IMR-90 (cell line): ENCODE results near the gene ADAMTS6. TPM values are rescaled to one million over a fixed set of nuclear protein-coding genes. Genes with fewer than 3 reads are reported as not detected.

ENCODE experiments used
- ATAC-seq: fragments of 200-7000 bp; cut with Tn5 transposase; 2 replicates; pipeline ENCODE4 v1.9.1; 2020; ENCODE audit warnings: low read depth, mild to moderate bottlenecking, moderate library complexity
- BruUV-seq: library from RNA; stranded (reverse); fragments of 400-500 nt; replicated peaks from 2 replicates; lab custom pipeline; 2021; lab: Mats Ljungman, UMichigan
- CTCF ChIA-PET: fragments of 300-600 bp; formaldehyde crosslinking; extraction: SDS; loops from one replicate; lab custom pipeline; 2021; ENCODE audit warnings: antibody characterized with exemption; lab: Yijun Ruan, JAX
- POLR2A ChIA-PET: fragments of 300-600 bp; sonication (Branson Sonifier 250); formaldehyde crosslinking; loops from one replicate; lab custom pipeline; 2022; ENCODE audit warnings: antibody characterized with exemption; ENCODE audit not compliant: unreplicated experiment; lab: Charles Lee
- DNase-seq: peaks from one replicate; pipeline ENCODE4 v3.0.0; 2013
- H2AFZ ChIP-seq: replicated peaks from 2 replicates; pipeline ENCODE3; 2013; ENCODE audit warnings: low read length, mild to moderate bottlenecking; ENCODE audit not compliant: poor library complexity
- H2AK5ac ChIP-seq: 2 replicates; pipeline ENCODE4 v1.6.1; 2013; ENCODE audit warnings: low read depth, low read length, inconsistent platforms
- H2AK9ac ChIP-seq: replicated peaks from 2 replicates; pipeline ENCODE3; 2013; ENCODE audit warnings: mild to moderate bottlenecking, low read depth, low read length, moderate library complexity; ENCODE audit not compliant: poor library complexity
- H2BK120ac ChIP-seq: 2 replicates; pipeline ENCODE4 v1.6.1; 2013; ENCODE audit warnings: low read depth, low read length, inconsistent platforms
- H2BK15ac ChIP-seq: 3 replicates; pipeline ENCODE4 v1.6.1; 2013; ENCODE audit warnings: low read depth, low read length, inconsistent platforms
- H2BK20ac ChIP-seq: 2 replicates; pipeline ENCODE4 v1.6.1; 2013; ENCODE audit warnings: low read depth, mild to moderate bottlenecking, inconsistent platforms, low read length, moderate library complexity
- H2BK5ac ChIP-seq: 2 replicates; pipeline ENCODE4 v1.6.1; 2013; ENCODE audit warnings: mild to moderate bottlenecking, low read depth, low read length, inconsistent platforms; ENCODE audit not compliant: poor library complexity, severe bottlenecking
- H3K14ac ChIP-seq: replicated peaks from 2 replicates; pipeline ENCODE4 v1.6.1; 2013; ENCODE audit warnings: low read depth, low read length, inconsistent platforms
- H3K18ac ChIP-seq: 2 replicates; pipeline ENCODE4 v1.6.1; 2013; ENCODE audit warnings: low read depth, low read length, control low read depth
- H3K23ac ChIP-seq: 2 replicates; pipeline ENCODE4 v1.6.1; 2013; ENCODE audit warnings: low read depth, low read length, inconsistent platforms
- H3K27ac ChIP-seq: 2 replicates; pipeline ENCODE4 v1.5.1; 2013; ENCODE audit warnings: mild to moderate bottlenecking, control low read depth, low read length; ENCODE audit not compliant: insufficient read depth
- H3K27me3 ChIP-seq: 2 replicates; pipeline ENCODE4 v1.6.1; 2013; ENCODE audit warnings: low read length; ENCODE audit not compliant: control insufficient read depth, insufficient read depth
- H3K36me3 ChIP-seq: 2 replicates; pipeline ENCODE4 v1.6.1; 2013; ENCODE audit warnings: low read length, mixed read lengths; ENCODE audit not compliant: control insufficient read depth, insufficient read depth
- H3K4ac ChIP-seq: 2 replicates; pipeline ENCODE4 v1.6.1; 2013; ENCODE audit warnings: low read depth, low read length, inconsistent platforms
- H3K4me1 ChIP-seq: 2 replicates; pipeline ENCODE4 v1.6.1; 2013; ENCODE audit warnings: low read length, mixed read lengths; ENCODE audit not compliant: control insufficient read depth, insufficient read depth
- H3K4me2 ChIP-seq: 2 replicates; pipeline ENCODE4 v1.6.1; 2013; ENCODE audit warnings: low read depth, mild to moderate bottlenecking, control low read depth, low read length, moderate library complexity
- H3K4me3 ChIP-seq: 2 replicates; pipeline ENCODE4 v1.5.1; 2013; ENCODE audit warnings: low read depth, mild to moderate bottlenecking, control low read depth, low read length, moderate library complexity; ENCODE audit not compliant: insufficient read depth
- H3K56ac ChIP-seq: 2 replicates; pipeline ENCODE4 v1.6.1; 2013; ENCODE audit warnings: low read length, inconsistent platforms; ENCODE audit not compliant: insufficient read depth; ENCODE audit errors: extremely low read depth
- H3K79me1 ChIP-seq, 2 experiments: 2 replicates each; pipeline ENCODE4 v1.6.1; 2013; ENCODE audit warnings: low read length in 2 of 2, inconsistent platforms in 1 of 2, low read depth in 1 of 2
- H3K9ac ChIP-seq: 2 replicates; pipeline ENCODE4 v1.6.1; 2013; ENCODE audit warnings: low read depth, low read length, control low read depth
- H3K9me1 ChIP-seq: 2 replicates; pipeline ENCODE4 v1.6.1; 2013; ENCODE audit warnings: low read length, inconsistent platforms; ENCODE audit not compliant: insufficient read depth
- H3K9me3 ChIP-seq: 2 replicates; pipeline ENCODE4 v1.6.1; 2013; ENCODE audit warnings: low read length; ENCODE audit not compliant: control insufficient read depth, insufficient read depth
- H4K20me1 ChIP-seq: 2 replicates; pipeline ENCODE4 v1.6.1; 2013; ENCODE audit warnings: low read length, inconsistent platforms; ENCODE audit not compliant: insufficient read depth
- H4K5ac ChIP-seq: 2 replicates; pipeline ENCODE4 v1.6.1; 2013; ENCODE audit warnings: mild to moderate bottlenecking, low read depth, low read length, control low read depth
- H4K8ac ChIP-seq, 2 experiments: 2 replicates each; pipeline ENCODE4 v1.6.1; 2013; ENCODE audit warnings: low read depth in 2 of 2, low read length in 2 of 2, control low read depth in 1 of 2, inconsistent platforms in 1 of 2
- H4K91ac ChIP-seq: 2 replicates; pipeline ENCODE4 v1.6.1; 2013; ENCODE audit warnings: low read depth, low read length, inconsistent platforms; ENCODE audit not compliant: insufficient read depth
- BHLHE40 ChIP-seq: fragments of 150-350 bp; IDR thresholded peaks from 2 replicates; pipeline ENCODE4 v1.6.1; 2016; ENCODE audit warnings: mild to moderate bottlenecking, low read depth, low read length
- CHD1 ChIP-seq: IDR thresholded peaks from 2 replicates; pipeline ENCODE4 v1.6.1; 2012; ENCODE audit warnings: low read depth, low read length, improper control_type of control experiment
- FOS ChIP-seq: fragments of 150-350 bp; IDR thresholded peaks from 2 replicates; pipeline ENCODE4 v1.6.1; 2016; ENCODE audit warnings: low read depth, low read length
- MAFK ChIP-seq: IDR thresholded peaks from 2 replicates; pipeline ENCODE4 v1.6.1; 2012; ENCODE audit warnings: low read depth, low read length, improper control_type of control experiment
- MAZ ChIP-seq: IDR thresholded peaks from 2 replicates; pipeline ENCODE4 v1.6.1; 2012; ENCODE audit warnings: low read depth, mild to moderate bottlenecking, low read length, improper control_type of control experiment, moderate library complexity, borderline replicate concordance
- MXI1 ChIP-seq: IDR thresholded peaks from 2 replicates; pipeline ENCODE4 v1.6.1; 2012; ENCODE audit warnings: low read depth, mild to moderate bottlenecking, low read length, moderate library complexity, borderline replicate concordance
- NFE2L2 ChIP-seq: fragments of 150-350 bp; IDR thresholded peaks from 2 replicates; pipeline ENCODE4 v1.6.1; 2016; ENCODE audit warnings: low read depth, mild to moderate bottlenecking, low read length
- RAD21 ChIP-seq: IDR thresholded peaks from 2 replicates; pipeline ENCODE4 v1.6.1; 2012; ENCODE audit warnings: low read length, improper control_type of control experiment
- RCOR1 ChIP-seq: IDR thresholded peaks from 2 replicates; pipeline ENCODE4 v1.6.1; 2012; ENCODE audit warnings: mild to moderate bottlenecking, low read length, improper control_type of control experiment; ENCODE audit not compliant: insufficient replicate concordance
- RFX5 ChIP-seq: IDR thresholded peaks from 2 replicates; pipeline ENCODE4 v1.8.0; 2012; ENCODE audit warnings: low read depth, mild to moderate bottlenecking, low read length, moderate library complexity
- SMC3 ChIP-seq: fragments of 150-350 bp; IDR thresholded peaks from 2 replicates; pipeline ENCODE4 v1.6.1; 2016; ENCODE audit warnings: low read depth, mild to moderate bottlenecking, antibody characterized with exemption, low read length, moderate library complexity
- WGBS, 2 experiments: methylation state at CpG; one replicate each; pipeline versions ENCODE4 v1.1.5 to v1.1.7; 2013; ENCODE audit warnings: missing lambda C conversion rate in 2 of 2; ENCODE audit not compliant: insufficient read length in 1 of 2; ENCODE audit errors: extremely low coverage in 2 of 2; 5-methylcytosine and 5-hydroxymethylcytosine counted together
- dilution Hi-C: fragments of 300-500 bp; cut with HindIII; formaldehyde crosslinking; loops from one replicate; pipeline ENCODE4 v1.14.3; 2018; ENCODE audit warnings: low sequenced_read_pairs; ENCODE audit not compliant: unreplicated experiment
- in situ Hi-C: fragments of 300-500 bp; cut with MboI; formaldehyde crosslinking; loops from 3 replicates; pipeline ENCODE4 v1.14.3; 2019; ENCODE audit warnings: low sequenced_read_pairs, inconsistent platforms, mixed read lengths
- intact Hi-C: fragments of 100-400 bp; cut with micrococcal nuclease; formaldehyde crosslinking; loops from 2 replicates; pipeline ENCODE4 v1.10.0; 2022
- polyA plus RNA-seq, 3 experiments: library from polyadenylated mRNA; depleted of rRNA; stranded (reverse); fragments of >200 nt; gene quantifications; 2 replicates each; pipeline ENCODE4 v1.2.3, GENCODE V29; 2012; ENCODE audit warnings: low replicate concordance in 1 of 3
- total RNA-seq: library from RNA; depleted of rRNA; stranded (reverse); fragments of >200 nt; gene quantifications from 2 replicates; pipeline ENCODE4 v1.2.3, GENCODE V29; 2012
- TF ChIP-seq, protein P1 (sequence below): fragments of 150-350 bp; IDR thresholded peaks from 2 replicates; pipeline ENCODE4 v1.6.1; 2016; ENCODE audit warnings: low read depth, mild to moderate bottlenecking, low read length, moderate library complexity, borderline replicate concordance
- TF ChIP-seq, protein P2 (sequence below): conservative IDR thresholded peaks from 2 replicates; pipeline ENCODE4 v1.5.1; 2012; ENCODE audit warnings: mild to moderate bottlenecking, low read depth, low read length, improper control_type of control experiment
- TF ChIP-seq, protein P3 (sequence below): fragments of 150-350 bp; IDR thresholded peaks from 2 replicates; pipeline ENCODE4 v1.6.1; 2017; ENCODE audit warnings: mild to moderate bottlenecking, antibody characterized with exemption, low read length, low read depth

ADAMTS6 gene
- total and polyA plus RNA-seq, 2 of the 4 experiments (the other 2 are of a cell fraction) = 23.9 to 173 TPM

DNA sequence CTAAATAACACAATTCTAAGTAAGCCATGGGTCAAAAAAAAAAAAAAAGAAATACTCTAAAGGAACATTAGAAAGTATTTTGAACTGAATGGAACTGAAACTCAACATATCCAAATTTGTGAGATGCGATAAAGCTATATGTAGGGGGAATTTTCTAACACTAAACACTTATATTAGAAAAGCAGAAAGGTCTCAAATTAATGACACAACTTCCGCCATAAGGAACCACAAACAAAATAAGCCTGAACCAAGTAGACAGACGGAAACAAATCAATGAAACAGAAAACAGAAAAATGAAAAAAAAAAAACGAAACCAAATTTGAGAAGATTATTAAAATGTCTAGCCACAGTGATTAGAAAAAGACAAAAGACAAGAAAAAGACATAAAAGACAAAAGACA is 39.9 kb downstream of the ADAMTS6 start:
- ChIA-PET CTCF (no interaction called here), POLR2A (no interaction called here)
- Histone ChIP-seq H3K9me1 (no peaks in the 10 kb centered on the region), H3K18ac (no peak overlapping the region), H4K20me1 (no peaks in the 10 kb centered on the region), H3K4me3 (no peak overlapping the region), H3K9ac (no peak overlapping the region), H2BK15ac (no peak overlapping the region), H3K36me3 (peaks cover 3% of the 10 kb centered on the region; the same call in 1 of the 2 replicates), H4K8ac (no peak overlapping the region), H3K23ac (no peak overlapping the region), H3K4me2 (no peak overlapping the region), H2AK5ac (no peak overlapping the region), H3K14ac (no peak overlapping the region), H3K4me1 (no peaks in the 10 kb centered on the region), H2AK9ac (no peak overlapping the region), H3K79me1 (peaks cover 6 to 20% of the 10 kb centered on the region in 2 experiments; a peak in 3 of 4 replicates), H3K27ac (no peak overlapping the region), H2BK20ac (no peak overlapping the region), H3K27me3 (no peaks in the 10 kb centered on the region), H2AFZ (no peak overlapping the region), H4K5ac (no peak overlapping the region), H2BK120ac (no peak overlapping the region), H4K91ac (no peak overlapping the region), H3K9me3 (no peaks in the 10 kb centered on the region), H2BK5ac (no peak overlapping the region), H3K4ac (no peak overlapping the region), H3K56ac (no peak overlapping the region)
- intact Hi-C loops = no loop called here
- in situ Hi-C loops = no loop called here
- DNase-seq (no peak), ATAC-seq (no peak)
- no CpG with 5 or more reads among the region's 4 CpGs for WGBS, 2 experiments
- TF ChIP-seq RAD21 (no peak), MAFK (no peak), NFE2L2 (no peak), FOS (no peak), MXI1 (no peak), MAZ (no peak), RCOR1 (no peak), RFX5 (no peak), SMC3 (no peak), CHD1 (no peak), BHLHE40 (no peak)
- TF ChIP-seq, protein P1, sequence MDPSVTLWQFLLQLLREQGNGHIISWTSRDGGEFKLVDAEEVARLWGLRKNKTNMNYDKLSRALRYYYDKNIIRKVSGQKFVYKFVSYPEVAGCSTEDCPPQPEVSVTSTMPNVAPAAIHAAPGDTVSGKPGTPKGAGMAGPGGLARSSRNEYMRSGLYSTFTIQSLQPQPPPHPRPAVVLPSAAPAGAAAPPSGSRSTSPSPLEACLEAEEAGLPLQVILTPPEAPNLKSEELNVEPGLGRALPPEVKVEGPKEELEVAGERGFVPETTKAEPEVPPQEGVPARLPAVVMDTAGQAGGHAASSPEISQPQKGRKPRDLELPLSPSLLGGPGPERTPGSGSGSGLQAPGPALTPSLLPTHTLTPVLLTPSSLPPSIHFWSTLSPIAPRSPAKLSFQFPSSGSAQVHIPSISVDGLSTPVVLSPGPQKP = no peak
- TF ChIP-seq, protein P2, sequence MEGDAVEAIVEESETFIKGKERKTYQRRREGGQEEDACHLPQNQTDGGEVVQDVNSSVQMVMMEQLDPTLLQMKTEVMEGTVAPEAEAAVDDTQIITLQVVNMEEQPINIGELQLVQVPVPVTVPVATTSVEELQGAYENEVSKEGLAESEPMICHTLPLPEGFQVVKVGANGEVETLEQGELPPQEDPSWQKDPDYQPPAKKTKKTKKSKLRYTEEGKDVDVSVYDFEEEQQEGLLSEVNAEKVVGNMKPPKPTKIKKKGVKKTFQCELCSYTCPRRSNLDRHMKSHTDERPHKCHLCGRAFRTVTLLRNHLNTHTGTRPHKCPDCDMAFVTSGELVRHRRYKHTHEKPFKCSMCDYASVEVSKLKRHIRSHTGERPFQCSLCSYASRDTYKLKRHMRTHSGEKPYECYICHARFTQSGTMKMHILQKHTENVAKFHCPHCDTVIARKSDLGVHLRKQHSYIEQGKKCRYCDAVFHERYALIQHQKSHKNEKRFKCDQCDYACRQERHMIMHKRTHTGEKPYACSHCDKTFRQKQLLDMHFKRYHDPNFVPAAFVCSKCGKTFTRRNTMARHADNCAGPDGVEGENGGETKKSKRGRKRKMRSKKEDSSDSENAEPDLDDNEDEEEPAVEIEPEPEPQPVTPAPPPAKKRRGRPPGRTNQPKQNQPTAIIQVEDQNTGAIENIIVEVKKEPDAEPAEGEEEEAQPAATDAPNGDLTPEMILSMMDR = no peak
- TF ChIP-seq, protein P3, sequence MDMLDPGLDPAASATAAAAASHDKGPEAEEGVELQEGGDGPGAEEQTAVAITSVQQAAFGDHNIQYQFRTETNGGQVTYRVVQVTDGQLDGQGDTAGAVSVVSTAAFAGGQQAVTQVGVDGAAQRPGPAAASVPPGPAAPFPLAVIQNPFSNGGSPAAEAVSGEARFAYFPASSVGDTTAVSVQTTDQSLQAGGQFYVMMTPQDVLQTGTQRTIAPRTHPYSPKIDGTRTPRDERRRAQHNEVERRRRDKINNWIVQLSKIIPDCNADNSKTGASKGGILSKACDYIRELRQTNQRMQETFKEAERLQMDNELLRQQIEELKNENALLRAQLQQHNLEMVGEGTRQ = no peak
- no TSS peak for BruUV-seq
- dilution Hi-C loops = no loop called here
